MCF 10A (cell line): ENCODE data around the gene CHST15. TPM values are rescaled to one million over a fixed set of nuclear protein-coding genes. Genes with fewer than 3 reads are reported as not detected.
A peak's percentile ranks its signal among the peaks of the same experiment; 100 is the strongest.

Experiments used
- BruUV-seq: library from RNA; stranded (reverse); fragments of 400-500 nt; replicated peaks from 2 replicates; lab custom pipeline; 2021; lab: Mats Ljungman, UMichigan
- CTCF ChIA-PET: fragments of 300-600 bp; sonication (Branson Sonifier 250); formaldehyde crosslinking; extraction: SDS; loops from one replicate; lab custom pipeline; 2021; ENCODE audit warnings: antibody characterized with exemption, inconsistent platforms; lab: Yijun Ruan, JAX
- POLR2A ChIA-PET: fragments of 300-600, 350-650 bp; sonication (Branson Sonifier 250); formaldehyde crosslinking; extraction: SDS; loops from one replicate; lab custom pipeline; 2020; ENCODE audit warnings: antibody characterized with exemption, inconsistent platforms; lab: Yijun Ruan, JAX
- DNase-seq: peaks from one replicate; pipeline ENCODE4 v3.0.0-alpha.2; 2018; ENCODE audit not compliant: unreplicated experiment
- H3K27ac Mint-ChIP-seq: one replicate; pipeline ENCODE4 v1.8.0; 2022; ENCODE audit warnings: mild to moderate bottlenecking, low read depth, mixed read lengths; ENCODE audit not compliant: unreplicated experiment
- H3K27me3 Mint-ChIP-seq: one replicate; pipeline ENCODE4 v1.8.0; 2022; ENCODE audit warnings: mixed read lengths; ENCODE audit not compliant: insufficient read depth, unreplicated experiment
- H3K36me3 Mint-ChIP-seq: one replicate; pipeline ENCODE4 v1.8.0; 2022; ENCODE audit warnings: mild to moderate bottlenecking, moderate library complexity, mixed read lengths; ENCODE audit not compliant: insufficient read depth, unreplicated experiment
- H3K4me1 Mint-ChIP-seq: one replicate; pipeline ENCODE4 v1.8.0; 2022; ENCODE audit warnings: mixed read lengths; ENCODE audit not compliant: insufficient read depth, unreplicated experiment
- H3K4me3 Mint-ChIP-seq: one replicate; pipeline ENCODE4 v1.8.0; 2022; ENCODE audit warnings: mild to moderate bottlenecking, moderate library complexity, mixed read lengths; ENCODE audit not compliant: unreplicated experiment
- H3K9me3 Mint-ChIP-seq: one replicate; pipeline ENCODE4 v1.8.0; 2022; ENCODE audit warnings: mixed read lengths; ENCODE audit not compliant: unreplicated experiment
- CTCF ChIP-seq: fragments of 200-600 bp; IDR thresholded peaks from one replicate; pipeline ENCODE4 v1.8.0; 2022; ENCODE audit warnings: antibody characterized with exemption, mild to moderate bottlenecking; ENCODE audit not compliant: unreplicated experiment
- intact Hi-C: fragments of 100-400 bp; cut with micrococcal nuclease; formaldehyde crosslinking; loops from 2 replicates; pipeline ENCODE4 v1.14.1; 2022
- total RNA-seq: library from RNA; stranded (reverse); gene quantifications from 2 replicates; pipeline ENCODE4 v1.2.3, GENCODE V29; 2022

Gene CHST15
- total RNA-seq, 1 experiment from 2014 or later: 32.8 TPM

- ChIA-PET POLR2A (interaction anchor here (0.6 kb wide), 1 partner anchor 18 kb away, joined by 3 read pairs; no protein-coding TSS in a partner anchor), CTCF (interaction anchor here (0.8 to 1.0 kb wide), 2 partner anchors 32 to 355 kb away, joined by 3 to 4 read pairs; no protein-coding TSS in a partner anchor)
- peaks cover 1% of the 10 kb centered on the region for H3K4me1 Mint-ChIP-seq
- H3K36me3 Mint-ChIP-seq: peaks cover 35% of the 10 kb centered on the region
- intact Hi-C loops: no loop called here
- DNase-seq: no peak
- no peaks in the 10 kb centered on the region for H3K27me3 Mint-ChIP-seq
- no peak for TF ChIP-seq CTCF
- H3K27ac Mint-ChIP-seq: no peak overlapping the region
- BruUV-seq: no TSS peak
- no peak overlapping the region for H3K4me3 Mint-ChIP-seq
- no peaks in the 10 kb centered on the region for H3K9me3 Mint-ChIP-seq
Observed at GRCh38 chr10:124027031-124027611, 66.3 kb downstream of the CHST15 start.

- Mint-ChIP-seq H3K36me3 (peaks cover 40% of the 10 kb centered on the region), H3K4me1 (peaks cover 7% of the 10 kb centered on the region), H3K4me3 (no peak overlapping the region), H3K27ac (no peak overlapping the region), H3K9me3 (no peaks in the 10 kb centered on the region), H3K27me3 (no peaks in the 10 kb centered on the region)
- ChIA-PET POLR2A (interaction anchor here (0.6 kb wide), 1 partner anchor 18 kb away, joined by 3 read pairs; no protein-coding TSS in a partner anchor), CTCF (interaction anchor here (1.0 kb wide), 1 partner anchor 356 kb away, joined by 3 read pairs; no protein-coding TSS in a partner anchor)
- BruUV-seq: no TSS peak
- no peak for TF ChIP-seq CTCF
- intact Hi-C loops: no loop called here
- DNase-seq: no peak
Observed at GRCh38 chr10:124026589-124026939, 66.8 kb downstream of the CHST15 start.

GRCh38 chr10:124025660-124026588 is 67.5 kb downstream of the CHST15 start:
- no peaks in the 10 kb centered on the region for H3K27me3 Mint-ChIP-seq
- H3K4me1 Mint-ChIP-seq: peaks cover 12% of the 10 kb centered on the region
- intact Hi-C loops: no loop called here
- no peak overlapping the region for H3K27ac Mint-ChIP-seq
- peak; percentile 6 for TF ChIP-seq CTCF
- ChIA-PET POLR2A (interaction anchor here (0.6 to 1.1 kb wide), 2 partner anchors 17 to 66 kb away, joined by 3 read pairs; no protein-coding TSS in a partner anchor), CTCF (interaction anchor here (1.0 kb wide), 1 partner anchor 356 kb away, joined by 3 read pairs; no protein-coding TSS in a partner anchor)
- H3K36me3 Mint-ChIP-seq: peaks cover 34% of the 10 kb centered on the region
- H3K9me3 Mint-ChIP-seq: no peaks in the 10 kb centered on the region
- peak; percentile 27 for DNase-seq
- no peak overlapping the region for H3K4me3 Mint-ChIP-seq
- no TSS peak for BruUV-seq

- BruUV-seq: no TSS peak
- Mint-ChIP-seq H3K9me3 (no peaks in the 10 kb centered on the region), H3K36me3 (peaks cover 31% of the 10 kb centered on the region), H3K27me3 (no peaks in the 10 kb centered on the region), H3K4me3 (no peak overlapping the region), H3K27ac (no peak overlapping the region), H3K4me1 (peaks cover 12% of the 10 kb centered on the region)
- no peak for TF ChIP-seq CTCF
- ChIA-PET POLR2A (interaction anchor here (1.1 kb wide), 1 partner anchor 67 kb away, joined by 3 read pairs; no protein-coding TSS in a partner anchor), CTCF (no interaction called here)
- DNase-seq: no peak
- intact Hi-C loops: no loop called here
Observed at GRCh38 chr10:124025152-124025551, 68.2 kb downstream of the CHST15 start.
